HG03064 (cell line): Measurements from ENCODE around the gene PPP2R2B.

Experiments used
- ATAC-seq: cut with Tn5 transposase; IDR thresholded peaks from one replicate; pipeline ENCODE4 v1.9.1; 2021; ENCODE audit warnings: low read depth; ENCODE audit not compliant: unreplicated experiment

The PPP2R2B gene

DNA sequence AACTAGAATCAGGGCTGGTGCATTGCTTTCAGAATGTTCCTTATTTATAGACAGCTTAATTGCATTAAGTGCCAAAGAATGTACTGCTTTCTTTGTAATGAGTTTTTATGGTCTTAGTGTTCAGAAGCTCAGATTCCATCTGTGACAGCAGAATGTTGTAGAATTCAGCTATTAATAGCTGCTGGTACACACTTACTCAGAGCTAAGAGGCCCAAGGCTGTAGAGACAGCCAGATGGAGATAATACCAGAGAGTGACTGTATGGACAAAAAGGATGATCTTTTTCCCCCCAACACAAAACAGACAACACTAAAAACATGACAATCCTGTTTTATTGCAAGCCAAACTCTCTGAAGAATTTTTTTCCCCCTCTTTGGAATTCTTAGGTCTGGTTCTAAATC lies 50.2 kb downstream of the PPP2R2B start:
- ATAC-seq = no peak

DNA sequence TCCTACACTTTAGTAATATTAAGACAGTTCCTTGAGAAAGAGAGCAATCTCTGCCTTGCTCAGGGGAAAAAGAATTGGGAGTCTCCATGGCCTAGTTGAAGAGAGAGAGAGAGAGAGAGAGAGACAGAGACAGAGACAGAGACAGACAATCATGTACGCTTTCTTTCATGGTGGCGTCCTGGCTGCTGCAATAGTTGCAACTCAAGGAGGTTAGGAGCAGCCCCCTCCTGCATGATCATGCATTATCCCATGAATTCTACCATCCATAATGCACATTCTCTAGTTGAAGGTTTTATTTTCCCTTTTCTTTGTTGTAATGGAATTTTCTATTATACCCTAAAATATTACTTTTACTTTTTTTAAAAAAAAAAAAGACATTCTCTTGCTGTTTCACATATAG lies 50.7 kb downstream of the PPP2R2B start:
- ATAC-seq = no peak

DNA sequence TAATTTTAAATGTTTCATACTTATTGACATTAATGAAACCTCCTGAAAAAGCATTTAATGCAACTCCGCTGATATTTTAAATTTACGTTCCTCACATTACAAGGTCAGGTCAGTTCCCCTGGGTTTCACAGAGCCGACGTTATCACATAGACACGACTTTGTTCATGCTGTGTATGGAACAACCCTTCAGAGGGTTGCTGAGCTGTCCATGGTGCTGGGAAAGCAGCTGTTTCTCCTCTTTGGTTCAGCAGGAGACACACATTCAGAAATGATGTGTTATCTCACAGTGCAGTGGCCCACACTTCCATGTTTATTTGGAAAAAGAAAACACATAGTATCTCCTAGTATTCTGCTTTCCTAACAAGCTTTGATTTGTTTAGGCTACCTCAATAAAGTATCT lies 53.5 kb downstream of the PPP2R2B start:
- no peak for ATAC-seq

DNA sequence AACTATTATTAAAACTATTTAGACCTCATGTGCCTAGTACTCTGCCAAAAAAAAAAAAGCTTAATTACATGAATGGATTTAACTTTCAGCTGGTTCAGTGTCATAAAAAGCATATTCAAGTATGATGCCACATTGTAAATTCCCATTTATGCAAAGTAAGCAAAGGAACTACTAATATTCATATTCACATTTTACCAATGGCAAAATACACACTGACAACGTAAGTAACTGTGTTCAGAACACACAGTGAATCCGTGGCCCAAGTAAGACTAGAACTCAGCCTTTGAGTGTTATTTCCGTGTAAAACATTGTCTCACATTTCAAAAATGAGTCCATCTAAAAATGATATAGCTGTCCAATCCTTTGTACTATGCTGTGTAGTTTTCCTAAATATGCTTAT lies 56.8 kb downstream of the PPP2R2B start:
- ATAC-seq = no peak

DNA sequence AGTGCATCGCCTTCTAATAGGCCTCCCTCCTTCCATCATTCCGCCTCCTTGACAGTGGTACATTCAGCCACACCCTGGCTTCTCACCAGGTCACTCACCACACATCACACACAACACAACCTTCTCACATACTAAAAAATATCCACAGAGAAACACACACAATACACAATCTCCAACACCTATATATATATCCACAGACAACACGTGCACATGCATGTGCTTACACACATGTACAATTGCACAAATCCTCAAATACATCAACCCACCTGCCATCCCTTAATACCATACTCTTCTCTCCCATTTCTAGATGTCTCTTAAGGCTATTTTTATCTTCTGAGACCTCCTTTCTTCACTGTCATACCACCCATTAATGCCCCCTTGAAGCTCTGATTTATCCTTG lies 57.6 kb downstream of the PPP2R2B start:
- ATAC-seq = no peak

DNA sequence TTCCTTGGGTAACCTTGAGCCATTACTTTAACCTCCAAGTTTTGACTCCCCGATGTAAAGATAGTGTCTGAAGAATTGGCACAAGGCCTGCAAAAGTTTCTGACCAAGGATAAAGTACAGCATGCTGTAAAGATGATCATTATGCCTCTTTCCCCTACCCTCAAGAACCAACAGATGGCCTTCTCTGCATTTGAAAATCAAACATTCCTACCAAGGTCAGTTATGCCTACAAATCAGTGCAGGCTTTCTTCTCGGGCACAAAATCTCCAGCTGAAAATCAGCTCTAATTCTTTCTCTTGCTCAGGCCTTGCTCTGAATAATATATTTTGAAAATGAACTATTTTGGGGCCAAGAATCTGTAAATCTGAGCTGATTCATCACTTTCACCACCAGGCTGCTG lies 59.7 kb downstream of the PPP2R2B start:
- no peak for ATAC-seq

DNA sequence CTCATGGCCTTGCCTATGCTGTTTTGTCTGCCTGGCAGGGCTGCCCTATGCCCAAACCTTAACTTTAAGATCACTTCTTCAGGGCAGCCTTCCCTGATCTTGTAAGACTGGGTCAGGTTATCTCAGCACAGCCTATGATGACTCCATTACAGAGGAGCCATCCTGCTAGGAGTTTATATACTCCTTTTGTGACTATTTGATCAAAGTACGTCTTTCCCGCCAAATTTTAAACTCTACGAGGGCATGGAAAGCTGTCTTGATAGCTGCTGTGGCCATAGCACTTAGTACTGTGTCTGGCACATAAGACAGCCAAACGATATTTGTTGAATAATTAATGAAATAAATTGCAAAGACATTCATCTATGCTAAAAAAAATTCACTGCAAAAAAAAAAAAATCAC lies 60.6 kb downstream of the PPP2R2B start:
- ATAC-seq = no peak

DNA sequence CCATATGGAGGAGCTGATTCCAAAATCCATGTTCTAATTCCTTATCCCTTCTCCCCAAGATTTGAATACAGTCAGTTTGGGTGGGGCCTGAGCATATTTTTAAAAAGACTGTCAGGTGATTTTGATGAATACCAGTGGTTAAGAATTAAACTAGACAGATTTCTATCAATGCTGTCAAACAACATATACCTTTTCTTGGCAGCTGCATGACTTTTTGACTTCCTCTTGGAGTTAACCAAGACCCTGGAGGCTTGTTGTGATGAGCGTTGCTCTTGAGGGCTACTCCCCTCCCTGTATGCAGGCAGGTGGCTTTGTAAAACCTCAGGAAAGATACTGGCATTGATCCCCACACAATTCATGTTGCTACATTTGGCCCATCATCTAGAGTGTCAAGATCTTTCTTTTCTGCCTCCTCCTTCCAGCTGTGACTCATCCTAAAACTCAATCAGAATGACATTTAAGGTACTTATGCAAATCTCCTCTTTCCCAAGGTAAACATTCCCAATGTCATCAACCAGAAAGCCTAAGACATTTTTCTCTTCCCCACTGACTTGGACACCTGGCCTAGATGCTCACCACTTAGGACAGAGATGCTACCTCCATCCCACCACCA lies 61.7 kb downstream of the PPP2R2B start:
- ATAC-seq = no peak

DNA sequence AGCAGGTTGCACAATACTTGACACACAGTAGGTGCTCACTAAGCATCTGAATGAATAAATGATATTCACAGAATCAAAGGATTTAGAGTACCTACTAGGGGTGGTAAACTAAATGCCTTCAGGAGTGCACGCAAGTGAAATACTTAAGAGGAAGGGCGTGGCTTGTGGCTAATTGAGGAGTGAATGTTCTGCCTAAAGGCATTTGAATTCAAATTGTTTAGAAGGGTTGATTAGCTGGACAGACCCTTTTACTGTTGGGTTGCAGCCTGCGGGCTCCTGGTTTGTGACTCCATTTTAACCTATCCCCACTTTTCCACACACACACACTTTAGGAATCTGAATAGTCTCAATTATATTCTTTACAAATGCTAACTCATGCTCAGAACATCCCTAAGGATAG lies 63.1 kb downstream of the PPP2R2B start:
- no peak for ATAC-seq

DNA sequence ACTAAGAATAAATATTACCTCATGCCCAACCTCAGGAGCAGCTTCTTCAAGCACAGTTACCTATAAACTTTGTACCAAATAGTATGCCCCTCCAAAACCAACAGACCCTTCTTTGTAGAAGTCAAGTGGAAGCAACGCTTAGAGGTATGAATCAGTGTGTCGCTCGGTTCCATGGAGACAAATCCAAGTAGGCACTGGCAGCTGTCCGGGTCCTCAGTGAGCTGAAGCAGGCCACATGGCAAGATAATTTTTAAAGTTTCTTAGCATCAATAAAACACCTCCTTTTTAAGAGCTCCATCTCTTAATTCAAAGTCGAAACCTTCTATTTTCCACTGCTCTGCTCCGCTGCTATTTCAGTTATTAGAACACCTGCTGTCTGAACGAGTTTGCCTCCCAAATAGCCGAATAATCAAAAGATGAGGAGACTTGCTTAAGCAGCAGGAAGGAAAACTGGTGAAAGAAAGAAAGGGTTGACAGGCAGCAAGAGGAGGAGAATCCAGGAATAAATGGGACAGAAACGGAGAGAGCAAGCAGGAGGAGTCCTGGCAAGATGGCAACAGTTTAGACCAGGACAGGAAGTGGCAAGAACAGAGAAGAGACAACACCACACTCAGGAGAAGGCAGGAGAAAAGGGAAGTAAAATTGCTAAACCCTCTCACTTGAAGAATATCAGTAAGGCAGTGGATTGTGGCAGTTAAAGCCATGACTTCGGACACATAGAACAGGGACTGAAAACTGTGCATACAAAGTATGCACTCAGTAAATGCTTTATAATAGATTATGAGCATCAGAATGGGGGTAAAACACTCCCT lies 65.0 kb downstream of the PPP2R2B start:
- peak; percentile 86 for ATAC-seq

DNA sequence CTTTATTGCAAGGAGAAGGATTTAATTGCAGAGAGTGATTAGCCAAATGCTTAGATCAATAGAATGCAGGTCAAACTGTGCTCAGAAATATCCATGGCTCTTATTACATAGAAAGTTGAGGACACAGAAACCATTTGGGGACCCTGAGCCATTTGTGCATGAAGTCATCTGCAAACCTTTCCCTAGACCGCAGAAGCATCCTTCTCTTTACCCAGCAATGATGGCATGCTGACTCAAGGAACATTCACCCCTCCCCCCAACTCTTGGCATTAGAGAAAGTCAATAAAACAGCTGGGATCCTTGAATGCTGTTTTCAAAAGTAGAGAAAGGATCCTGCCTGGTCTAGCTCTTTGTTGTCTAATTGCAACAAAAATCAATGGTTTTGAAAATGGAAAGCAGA lies 73.5 kb downstream of the PPP2R2B start:
- no peak for ATAC-seq

DNA sequence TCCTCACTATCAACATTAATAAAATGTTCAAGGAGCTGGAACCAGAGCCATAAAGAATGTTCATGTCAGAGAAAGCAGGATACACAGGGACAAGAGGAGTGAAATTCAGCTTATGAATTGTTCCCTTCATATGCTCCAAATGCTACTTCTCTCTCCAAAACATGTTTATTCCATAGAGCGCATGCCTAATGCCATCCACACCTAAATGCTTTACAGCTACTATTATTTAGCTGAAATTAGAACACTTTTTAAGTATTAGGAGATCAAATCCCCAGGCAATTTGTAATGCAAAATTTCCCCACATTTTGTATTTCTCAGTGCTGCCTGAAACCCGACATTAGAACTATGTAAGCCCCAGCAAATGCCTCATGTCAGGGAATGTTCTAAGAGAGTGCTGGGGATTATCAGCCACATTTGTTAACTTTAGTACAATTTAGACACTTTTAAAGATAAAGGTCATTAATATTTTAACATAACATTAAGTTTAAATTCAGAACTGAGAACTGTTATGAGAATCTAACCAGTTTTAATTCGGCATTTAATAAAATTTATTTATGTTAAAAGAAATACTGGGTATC lies 75.5 kb downstream of the PPP2R2B start:
- no peak for ATAC-seq

DNA sequence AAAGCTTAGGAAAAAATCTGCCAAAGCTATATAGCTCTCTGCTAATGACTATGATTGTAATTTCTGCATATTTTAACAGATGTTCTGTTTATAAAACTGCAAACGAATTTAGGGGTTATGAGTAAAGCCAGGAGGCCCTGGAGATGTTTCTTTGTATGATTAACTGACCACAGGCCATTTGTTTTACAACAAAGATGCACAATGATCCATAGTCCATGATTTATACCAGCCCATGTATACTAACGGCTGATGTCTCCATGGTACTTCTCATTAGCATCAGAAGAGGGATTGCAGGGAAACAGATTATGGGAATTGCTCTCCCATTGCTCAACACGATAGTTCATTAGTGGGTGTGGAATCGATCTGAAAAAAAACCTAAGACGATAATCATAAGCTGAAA lies 78.9 kb downstream of the PPP2R2B start:
- ATAC-seq = no peak

DNA sequence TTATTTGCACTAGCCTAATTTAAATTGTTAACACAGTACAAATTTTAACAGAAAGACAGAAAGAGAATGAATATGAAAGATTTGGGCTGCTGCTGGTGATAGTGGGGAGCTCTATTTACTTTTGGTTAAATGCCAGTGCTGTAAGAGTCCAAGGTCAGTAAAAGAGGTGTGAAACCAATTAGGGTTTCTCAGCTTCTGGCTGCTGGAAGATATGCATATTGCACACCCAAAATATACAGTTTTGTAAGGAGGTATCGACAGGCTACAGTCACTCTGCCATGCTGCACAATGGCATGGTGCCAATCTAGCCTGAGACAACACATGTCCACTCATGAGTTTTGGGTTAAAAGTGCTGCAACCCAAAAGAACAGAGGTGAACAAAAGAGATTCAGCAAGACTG lies 79.3 kb downstream of the PPP2R2B start:
- no peak for ATAC-seq

DNA sequence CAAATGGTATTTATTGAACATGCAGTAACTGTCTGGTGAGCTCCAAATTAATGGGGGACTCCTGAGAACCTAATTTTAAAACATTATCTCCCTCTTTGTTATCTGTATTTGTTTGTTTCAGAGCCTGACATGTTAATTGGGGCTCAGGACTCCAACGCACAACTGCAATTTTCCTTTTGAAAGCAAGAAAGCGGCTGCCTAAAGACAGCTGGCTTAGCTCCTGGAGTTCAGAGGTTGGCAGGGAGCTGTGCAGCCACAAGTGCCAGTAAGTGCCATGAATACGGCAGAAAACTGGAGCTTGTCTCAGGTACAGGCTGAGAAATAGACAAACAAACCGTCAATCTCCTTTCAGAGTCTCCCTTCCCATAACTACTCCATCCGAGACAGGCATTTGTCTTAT lies 80.9 kb downstream of the PPP2R2B start:
- no peak for ATAC-seq

DNA sequence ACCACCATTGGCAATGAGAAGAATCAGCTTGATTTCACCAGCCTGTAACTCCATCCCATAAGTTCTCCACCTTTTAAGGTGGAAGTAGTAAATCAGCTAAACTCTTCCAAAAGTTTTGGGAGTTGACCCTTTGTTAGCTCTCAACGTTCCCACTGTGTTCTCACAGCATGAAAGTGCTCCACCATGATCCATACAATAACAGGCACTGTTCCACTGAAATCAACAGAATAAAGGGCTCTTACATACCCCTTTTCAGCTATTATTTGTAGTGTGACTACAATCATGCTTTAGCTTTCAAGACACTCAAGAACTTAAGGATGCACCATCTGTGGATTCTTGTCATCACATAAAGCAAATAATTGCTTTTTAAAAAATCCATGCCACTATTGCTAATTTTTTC lies 81.6 kb downstream of the PPP2R2B start:
- no peak for ATAC-seq

DNA sequence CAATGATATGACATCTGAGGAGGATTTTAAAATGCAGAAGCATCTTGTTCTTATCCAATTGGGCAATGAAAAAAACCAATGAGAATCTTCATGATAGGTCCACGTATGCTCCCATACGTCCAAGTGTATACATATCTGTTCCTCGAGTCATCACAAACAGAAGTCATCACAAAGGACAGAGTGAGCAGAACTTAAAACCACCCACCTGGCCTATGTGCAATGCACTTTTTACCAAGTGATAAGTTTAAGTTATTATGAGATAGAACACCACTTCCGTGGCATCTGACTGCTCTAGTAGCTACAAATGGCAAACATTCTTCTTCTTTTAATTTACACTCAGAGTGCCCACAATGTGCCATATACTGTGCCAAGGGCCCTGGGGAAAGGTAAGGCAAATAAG lies 82.4 kb downstream of the PPP2R2B start:
- ATAC-seq = no peak

DNA sequence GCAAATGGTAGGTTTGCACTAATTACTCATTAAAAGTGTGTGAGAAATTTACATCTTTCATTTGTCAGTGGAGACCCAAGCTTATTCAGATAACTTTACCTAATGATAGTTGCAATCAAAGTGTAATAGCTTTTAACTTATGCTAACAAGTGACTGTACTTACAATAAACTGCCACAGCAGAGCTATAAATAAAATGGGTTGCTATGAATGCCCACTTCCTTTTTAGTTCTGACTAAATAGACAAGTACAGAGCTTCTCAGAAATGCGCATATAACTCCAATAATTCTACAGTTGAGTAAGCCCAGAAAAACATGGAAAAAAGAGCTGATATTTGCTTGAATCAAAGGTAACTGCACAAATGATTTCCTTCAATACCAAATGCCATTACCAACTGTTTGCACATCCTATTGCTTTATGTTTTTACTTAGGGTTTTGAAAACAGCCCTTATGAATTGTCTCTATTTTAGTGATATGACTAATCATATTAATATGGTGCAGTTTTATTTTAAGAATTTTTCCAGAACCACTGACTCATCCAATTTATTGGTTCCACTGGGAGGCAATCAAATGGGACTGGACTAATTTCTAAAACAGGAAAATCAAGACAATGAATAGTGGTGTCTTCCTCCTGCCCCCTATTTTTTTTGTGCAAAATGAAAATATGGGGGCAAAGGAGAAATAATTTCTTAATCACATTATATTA lies 84.1 kb downstream of the PPP2R2B start:
- no peak for ATAC-seq

DNA sequence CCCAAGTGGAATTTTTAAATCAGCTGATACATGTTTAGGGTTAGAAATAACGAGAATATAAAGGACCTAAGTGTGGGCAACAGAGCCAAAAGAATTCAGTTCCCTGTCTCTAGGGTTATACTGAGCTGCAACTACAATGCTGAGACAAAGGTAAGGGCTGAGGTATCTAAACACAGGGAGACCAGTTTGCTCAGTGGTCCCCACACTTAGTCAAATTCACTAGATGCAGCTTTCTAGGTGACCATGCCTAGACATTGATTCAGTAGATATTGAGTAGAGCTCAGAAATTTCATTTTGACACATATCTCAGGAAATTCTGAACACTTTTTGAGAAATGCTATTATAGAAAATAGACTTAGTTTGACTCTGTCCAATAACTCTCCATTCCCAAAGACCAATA lies 84.8 kb downstream of the PPP2R2B start:
- ATAC-seq = no peak

DNA sequence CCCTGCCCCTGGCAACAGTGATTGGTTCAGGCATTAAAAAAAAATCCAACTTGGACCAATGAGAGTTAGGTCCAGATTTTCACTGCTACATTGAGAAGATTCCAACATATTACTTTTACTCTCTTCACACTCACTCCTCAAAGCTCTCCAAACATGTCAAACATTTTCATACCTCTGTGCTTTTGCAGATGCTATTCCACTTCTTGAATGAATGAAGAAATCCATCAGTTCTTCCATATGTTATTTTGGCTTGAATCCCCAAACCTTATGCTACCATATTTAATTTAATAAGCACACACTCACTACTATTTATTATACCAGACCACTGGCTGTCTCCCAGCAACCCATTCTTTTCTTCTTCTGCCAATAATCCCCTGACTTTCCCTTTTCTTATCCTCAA lies 87.1 kb downstream of the PPP2R2B start:
- ATAC-seq = no peak
